ENCODE measurements around the gene MRPL48. TPM values are rescaled to one million over a fixed set of nuclear protein-coding genes. Genes with fewer than 3 reads are reported as not detected.

MRPL48 gene
- total and polyA plus RNA-seq, 4 donors = 12.6 to 34.1 (median 20.0) TPM

DNA sequence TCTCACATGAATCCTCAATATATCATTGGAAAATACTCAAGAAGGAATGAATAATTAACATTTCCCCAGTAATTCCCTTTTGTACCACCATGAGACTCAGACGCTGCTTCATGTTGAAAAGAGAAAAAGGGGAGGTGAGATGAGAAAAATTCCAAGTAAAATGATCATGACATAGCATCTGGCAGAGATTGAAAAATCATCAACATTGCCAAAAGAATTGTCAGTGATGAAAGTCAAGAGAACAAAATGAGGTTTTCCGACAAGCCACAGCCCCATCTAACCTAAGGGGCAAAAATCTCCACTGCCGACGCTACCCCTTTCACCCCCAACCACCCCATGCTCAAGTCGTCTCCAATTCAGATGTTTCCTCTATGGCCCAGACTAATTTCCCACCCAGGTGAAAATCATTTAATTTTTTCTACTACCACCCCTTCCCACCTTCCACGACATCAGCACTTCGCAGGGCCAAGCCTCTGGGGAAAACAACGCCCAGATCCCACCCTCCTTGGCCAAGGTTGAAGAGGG is 28.0 kb upstream of the MRPL48 start:
- TF ChIP-seq NR2F2 (IDR thresholded peaks at IDR 0.05) (no peak), HNF4G (IDR thresholded peaks at IDR 0.05) (no peak), RAD21 (IDR thresholded peaks at IDR 0.05) (no peak), HNF4A (conservative IDR thresholded peaks at IDR 0.05) (no peak), YY1 (IDR thresholded peaks at IDR 0.05) (peak; percentile 11), GABPA (IDR thresholded peaks at IDR 0.05 in 1 of 2, conservative IDR thresholded peaks at IDR 0.05 in 1 of 2) (no peak)
- TF ChIP-seq, protein P1, sequence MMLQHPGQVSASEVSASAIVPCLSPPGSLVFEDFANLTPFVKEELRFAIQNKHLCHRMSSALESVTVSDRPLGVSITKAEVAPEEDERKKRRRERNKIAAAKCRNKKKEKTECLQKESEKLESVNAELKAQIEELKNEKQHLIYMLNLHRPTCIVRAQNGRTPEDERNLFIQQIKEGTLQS (IDR thresholded peaks at IDR 0.05) = no peak
- TF ChIP-seq, protein P2, sequence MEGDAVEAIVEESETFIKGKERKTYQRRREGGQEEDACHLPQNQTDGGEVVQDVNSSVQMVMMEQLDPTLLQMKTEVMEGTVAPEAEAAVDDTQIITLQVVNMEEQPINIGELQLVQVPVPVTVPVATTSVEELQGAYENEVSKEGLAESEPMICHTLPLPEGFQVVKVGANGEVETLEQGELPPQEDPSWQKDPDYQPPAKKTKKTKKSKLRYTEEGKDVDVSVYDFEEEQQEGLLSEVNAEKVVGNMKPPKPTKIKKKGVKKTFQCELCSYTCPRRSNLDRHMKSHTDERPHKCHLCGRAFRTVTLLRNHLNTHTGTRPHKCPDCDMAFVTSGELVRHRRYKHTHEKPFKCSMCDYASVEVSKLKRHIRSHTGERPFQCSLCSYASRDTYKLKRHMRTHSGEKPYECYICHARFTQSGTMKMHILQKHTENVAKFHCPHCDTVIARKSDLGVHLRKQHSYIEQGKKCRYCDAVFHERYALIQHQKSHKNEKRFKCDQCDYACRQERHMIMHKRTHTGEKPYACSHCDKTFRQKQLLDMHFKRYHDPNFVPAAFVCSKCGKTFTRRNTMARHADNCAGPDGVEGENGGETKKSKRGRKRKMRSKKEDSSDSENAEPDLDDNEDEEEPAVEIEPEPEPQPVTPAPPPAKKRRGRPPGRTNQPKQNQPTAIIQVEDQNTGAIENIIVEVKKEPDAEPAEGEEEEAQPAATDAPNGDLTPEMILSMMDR (IDR thresholded peaks at IDR 0.05; ENCODE audit: low read depth, low read length, missing input control) = peak; percentile 25
- TF ChIP-seq, protein P3, sequence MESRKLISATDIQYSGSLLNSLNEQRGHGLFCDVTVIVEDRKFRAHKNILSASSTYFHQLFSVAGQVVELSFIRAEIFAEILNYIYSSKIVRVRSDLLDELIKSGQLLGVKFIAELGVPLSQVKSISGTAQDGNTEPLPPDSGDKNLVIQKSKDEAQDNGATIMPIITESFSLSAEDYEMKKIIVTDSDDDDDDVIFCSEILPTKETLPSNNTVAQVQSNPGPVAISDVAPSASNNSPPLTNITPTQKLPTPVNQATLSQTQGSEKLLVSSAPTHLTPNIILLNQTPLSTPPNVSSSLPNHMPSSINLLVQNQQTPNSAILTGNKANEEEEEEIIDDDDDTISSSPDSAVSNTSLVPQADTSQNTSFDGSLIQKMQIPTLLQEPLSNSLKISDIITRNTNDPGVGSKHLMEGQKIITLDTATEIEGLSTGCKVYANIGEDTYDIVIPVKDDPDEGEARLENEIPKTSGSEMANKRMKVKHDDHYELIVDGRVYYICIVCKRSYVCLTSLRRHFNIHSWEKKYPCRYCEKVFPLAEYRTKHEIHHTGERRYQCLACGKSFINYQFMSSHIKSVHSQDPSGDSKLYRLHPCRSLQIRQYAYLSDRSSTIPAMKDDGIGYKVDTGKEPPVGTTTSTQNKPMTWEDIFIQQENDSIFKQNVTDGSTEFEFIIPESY (IDR thresholded peaks at IDR 0.05) = no peak
- Histone ChIP-seq H3K9ac (ENCODE audit: low read depth in 1 of 2, low read length in 2 of 2) (peak overlapping the region; percentile 82 to 90), H3K27me3 (ENCODE audit: control insufficient read depth in 4 of 4, insufficient read depth in 4 of 4, low read length in 3 of 4) (no peaks in the 10 kb centered on the region), H3K4me1 (ENCODE audit: control insufficient read depth in 4 of 4, insufficient read depth in 4 of 4, low read length in 3 of 4) (peaks cover 9 to 26% (median 12%) of the 10 kb centered on the region in 4 donors), H3K36me3 (ENCODE audit: control insufficient read depth in 4 of 4, insufficient read depth in 3 of 4, low read depth in 1 of 4, low read length in 3 of 4) (no peaks in the 10 kb centered on the region), H3K27ac (ENCODE audit: low read depth in 1 of 2, low read length in 2 of 2) (peak overlapping the region; percentile 78 to 98), H3K4me3 (ENCODE audit: low read depth in 1 of 3, low read length in 3 of 3) (peak overlapping the region; percentile 76 to 99 (median 94)), H3K9me3 (ENCODE audit: control insufficient read depth in 4 of 4, low read length in 3 of 4) (no peaks in the 10 kb centered on the region)
- 4% methylated on average over 8 of the region's 8 CpGs for WGBS
- DNase-seq (ENCODE audit: low spot score) = no peak

DNA sequence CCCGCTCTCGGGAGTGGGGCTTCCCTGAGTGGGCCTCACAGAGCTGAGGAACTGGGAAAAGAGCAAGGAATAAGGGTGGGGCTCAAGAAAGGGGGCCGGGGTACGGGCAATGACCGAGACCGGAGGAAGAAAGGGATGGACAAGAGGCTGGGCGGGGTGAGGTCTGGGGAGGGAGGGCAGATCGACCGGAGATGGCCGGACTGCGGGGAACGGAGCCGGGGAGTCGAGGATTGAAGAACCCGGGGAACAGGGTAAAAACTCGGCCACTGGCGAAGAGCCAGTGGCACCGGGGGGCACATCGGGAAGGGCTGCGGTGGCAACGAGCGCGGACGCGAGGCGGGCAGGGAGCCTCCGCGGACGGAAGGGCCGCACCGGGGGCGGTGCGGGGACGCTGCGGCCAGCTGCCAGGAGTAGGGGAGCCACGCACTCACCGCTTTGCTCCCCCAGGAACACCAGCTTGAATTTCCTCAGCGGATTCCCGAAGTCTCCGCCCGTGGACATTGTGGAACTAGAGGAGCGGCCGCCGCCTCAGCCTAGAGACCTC is 27.5 kb upstream of the MRPL48 start:
- peak; percentile 57 for DNase-seq (ENCODE audit: low spot score)
- Histone ChIP-seq H3K27ac (ENCODE audit: low read depth in 1 of 2, low read length in 2 of 2) (peak overlapping the region; percentile 78 to 98), H3K9me3 (ENCODE audit: control insufficient read depth in 4 of 4, low read length in 3 of 4) (no peaks in the 10 kb centered on the region), H3K9ac (ENCODE audit: low read depth in 1 of 2, low read length in 2 of 2) (peak overlapping the region; percentile 82 to 90), H3K27me3 (ENCODE audit: control insufficient read depth in 4 of 4, insufficient read depth in 4 of 4, low read length in 3 of 4) (no peaks in the 10 kb centered on the region), H3K36me3 (ENCODE audit: control insufficient read depth in 4 of 4, insufficient read depth in 3 of 4, low read depth in 1 of 4, low read length in 3 of 4) (no peaks in the 10 kb centered on the region), H3K4me1 (ENCODE audit: control insufficient read depth in 4 of 4, insufficient read depth in 4 of 4, low read length in 3 of 4) (peaks cover 9 to 26% (median 12%) of the 10 kb centered on the region in 4 donors), H3K4me3 (ENCODE audit: low read depth in 1 of 3, low read length in 3 of 3) (peak overlapping the region; percentile 76 to 99 (median 94))
- no peak for TF ChIP-seq GABPA (IDR thresholded peaks at IDR 0.05 in 1 of 2, conservative IDR thresholded peaks at IDR 0.05 in 1 of 2)
- TF ChIP-seq TAF1 (conservative IDR thresholded peaks at IDR 0.05) = no peak
- TF ChIP-seq FOXA2 (IDR thresholded peaks at IDR 0.05) = no peak
- TF ChIP-seq, protein P4, sequence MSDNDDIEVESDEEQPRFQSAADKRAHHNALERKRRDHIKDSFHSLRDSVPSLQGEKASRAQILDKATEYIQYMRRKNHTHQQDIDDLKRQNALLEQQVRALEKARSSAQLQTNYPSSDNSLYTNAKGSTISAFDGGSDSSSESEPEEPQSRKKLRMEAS (IDR thresholded peaks at IDR 0.05) = no peak
- TF ChIP-seq HNF4G (IDR thresholded peaks at IDR 0.05) = no peak
- TF ChIP-seq, protein P2 (IDR thresholded peaks at IDR 0.05; ENCODE audit: low read depth, low read length, missing input control) = no peak
- no peak for TF ChIP-seq JUND (IDR thresholded peaks at IDR 0.05)
- under 1% methylated on average over 44 of the region's 44 CpGs for WGBS
